A549 (cell line): ENCODE data around the gene JOSD2. TPM values are rescaled to one million over a fixed set of nuclear protein-coding genes. Genes with fewer than 3 reads are reported as not detected.

ENCODE experiments used
- ATAC-seq, 2 experiments: fragments of 200-7000 bp in 1 of 2; fragments of >200 bp in 1 of 2; cut with Nextera tagmentation in 1 of 2; cut with Tn5 transposase in 1 of 2; 3 replicates each; pipeline versions ENCODE4 v1.8.0 to v1.9.1; 2018 to 2020; ENCODE audit warnings: mild to moderate bottlenecking in 1 of 2, moderate library complexity in 1 of 2
- CTCF ChIA-PET: fragments of 300-600 bp; sonication (Branson Sonifier 250); formaldehyde crosslinking; extraction: SDS; loops from one replicate; lab custom pipeline; 2021; ENCODE audit warnings: antibody characterized with exemption, inconsistent platforms; lab: Yijun Ruan, JAX
- POLR2A ChIA-PET: fragments of 350-600 bp; formaldehyde crosslinking; extraction: SDS; loops from one replicate; lab custom pipeline; 2021; ENCODE audit warnings: antibody characterized with exemption, inconsistent platforms; lab: Yijun Ruan, JAX
- DNase-seq, 2 experiments: peaks; one replicate each; pipeline versions ENCODE4 v3.0.0 to v3.0.0-alpha.2; 2011 to 2016; ENCODE audit warnings: low read depth in 1 of 2, low spot score in 1 of 2
- FAIRE-seq: peaks from 2 replicates; lab custom pipeline; 2011; peaks lifted over from hg19 to GRCh38; lab: Jason Lieb, UNC
- H3K27ac ChIP-seq, 2 experiments: fragments of >200 bp; sonication (Bioruptor Twin); formaldehyde crosslinking; 3 replicates each; pipeline ENCODE4 v1.5.1; 2016 to 2017
- H3K4me1 ChIP-seq: fragments of >200 bp; sonication (Bioruptor Twin); formaldehyde crosslinking; 3 replicates; pipeline ENCODE4 v1.6.1; 2016
- H3K4me2 ChIP-seq: fragments of >200 bp; sonication (Bioruptor Twin); formaldehyde crosslinking; 3 replicates; pipeline ENCODE4 v1.6.1; 2016
- H3K4me3 ChIP-seq: fragments of >200 bp; sonication (Bioruptor Twin); formaldehyde crosslinking; 3 replicates; pipeline ENCODE4 v1.5.1; 2016
- H3K9me3 ChIP-seq: fragments of >200 bp; sonication (Bioruptor Twin); formaldehyde crosslinking; 3 replicates; pipeline ENCODE4 v1.6.1; 2016
- BHLHE40 ChIP-seq: IDR thresholded peaks from 2 replicates; pipeline ENCODE4 v1.6.1; 2012; ENCODE audit warnings: low read depth, low read length, inconsistent platforms
- CHD4 ChIP-seq: fragments of 200-600 bp; sonication (generic); IDR thresholded peaks from 2 replicates; pipeline ENCODE4 v1.6.1; 2016; ENCODE audit warnings: antibody characterized with exemption, mild to moderate bottlenecking, borderline replicate concordance
- EP300 ChIP-seq, 2 experiments: fragments of >200 bp; sonication (Bioruptor Twin); formaldehyde crosslinking; IDR thresholded peaks; 2 replicates in 1 of 2; 3 replicates in 1 of 2; pipeline ENCODE4 v1.6.1; 2016 to 2017
- FOSL2 ChIP-seq, 2 experiments: fragments of 450-650 bp in 1 of 2; fragments of >200 bp in 1 of 2; sonication (Bioruptor Twin) in 1 of 2; formaldehyde crosslinking; IDR thresholded peaks; 2 replicates each; pipeline versions ENCODE4 v1.5.0 to v1.6.1; 2016 to 2020; ENCODE audit warnings: mild to moderate bottlenecking in 1 of 2, moderate library complexity in 1 of 2
- HDAC2 ChIP-seq: fragments of 200-600 bp; sonication (generic); IDR thresholded peaks from 2 replicates; pipeline ENCODE4 v1.6.1; 2016
- HEYL ChIP-seq: fragments of 250-450 bp; sonication (Bioruptor Pico); IDR thresholded peaks from 2 replicates; pipeline ENCODE4 v1.8.0; 2021; ENCODE audit warnings: mild to moderate bottlenecking, moderate library complexity
- HOXA7 ChIP-seq: fragments of 250-450 bp; sonication (Bioruptor Pico); IDR thresholded peaks from 2 replicates; pipeline ENCODE4 v1.5.0; 2020; ENCODE audit warnings: mild to moderate bottlenecking, moderate library complexity
- JUN ChIP-seq, 2 experiments: fragments of >200 bp; sonication (Bioruptor Twin); formaldehyde crosslinking; IDR thresholded peaks; 2 replicates in 1 of 2; 3 replicates in 1 of 2; pipeline ENCODE4 v1.6.1; 2016 to 2017
- JUNB ChIP-seq: fragments of >200 bp; sonication (Bioruptor Twin); formaldehyde crosslinking; IDR thresholded peaks from 2 replicates; pipeline ENCODE4 v1.6.1; 2016
- KDM1A ChIP-seq: fragments of 200-600 bp; sonication (generic); IDR thresholded peaks from 2 replicates; pipeline ENCODE4 v1.6.1; 2016; ENCODE audit warnings: low read depth, mild to moderate bottlenecking
- KDM5A ChIP-seq: fragments of 200-600 bp; sonication (generic); IDR thresholded peaks from 2 replicates; pipeline ENCODE4 v1.6.1; 2016; ENCODE audit warnings: antibody characterized with exemption, mild to moderate bottlenecking
- MAFK ChIP-seq: fragments of 450-650 bp; IDR thresholded peaks from 2 replicates; pipeline ENCODE4 v1.6.1; 2014; ENCODE audit not compliant: partially characterized antibody
- MAZ ChIP-seq: fragments of 150-350 bp; IDR thresholded peaks from 2 replicates; pipeline ENCODE4 v1.6.1; 2014; ENCODE audit warnings: antibody characterized with exemption, low read depth, low read length, borderline replicate concordance
- NPAS2 ChIP-seq: fragments of 250-450 bp; sonication (Bioruptor Pico); IDR thresholded peaks from 2 replicates; pipeline ENCODE4 v1.8.0; 2022; ENCODE audit warnings: mild to moderate bottlenecking, moderate library complexity, borderline replicate concordance
- NR3C1 ChIP-seq: fragments of >200 bp; sonication (Bioruptor Twin); formaldehyde crosslinking; IDR thresholded peaks from 3 replicates; pipeline ENCODE4 v1.6.1; 2017
- POLR2AphosphoS2 ChIP-seq: conservative IDR thresholded peaks from 2 replicates; pipeline ENCODE4 v1.6.1; 2012; ENCODE audit warnings: low read length, improper control_type of control experiment, inconsistent platforms
- RAD21 ChIP-seq, 2 experiments: fragments of >200 bp in 1 of 2; sonication (Bioruptor Twin) in 1 of 2; formaldehyde crosslinking in 1 of 2; IDR thresholded peaks in 1 of 2; conservative IDR thresholded peaks in 1 of 2; 2 replicates in 1 of 2; 3 replicates in 1 of 2; pipeline ENCODE4 v1.6.1; 2012 to 2018; ENCODE audit warnings: inconsistent platforms in 1 of 2
- RCOR1 ChIP-seq: fragments of 150-350 bp; IDR thresholded peaks from 2 replicates; pipeline ENCODE4 v1.6.1; 2014; ENCODE audit warnings: antibody characterized with exemption, low read length, low read depth
- RFX5 ChIP-seq: fragments of 450-650 bp; IDR thresholded peaks from 2 replicates; pipeline ENCODE4 v1.7.1; 2014; ENCODE audit warnings: antibody characterized with exemption, mild to moderate bottlenecking, moderate library complexity
- SMC3 ChIP-seq: fragments of >200 bp; sonication (Bioruptor Twin); formaldehyde crosslinking; IDR thresholded peaks from 3 replicates; pipeline ENCODE4 v1.6.1; 2018; ENCODE audit warnings: inconsistent platforms
- SREBF2 ChIP-seq: fragments of 450-650 bp; IDR thresholded peaks from 2 replicates; pipeline ENCODE4 v1.6.1; 2014; ENCODE audit warnings: mild to moderate bottlenecking, moderate library complexity
- TFCP2L1 ChIP-seq: fragments of 250-450 bp; sonication (Bioruptor Pico); IDR thresholded peaks from 2 replicates; pipeline ENCODE4 v1.5.0; 2021; ENCODE audit warnings: mild to moderate bottlenecking
- ZFP36 ChIP-seq: fragments of 450-650 bp; IDR thresholded peaks from 2 replicates; pipeline ENCODE4 v1.6.1; 2014; ENCODE audit warnings: borderline replicate concordance; ENCODE audit not compliant: partially characterized antibody
- ZSCAN20 ChIP-seq: fragments of 250-450 bp; sonication (Bioruptor Pico); IDR thresholded peaks from 2 replicates; pipeline ENCODE4 v1.8.0; 2022; ENCODE audit warnings: mild to moderate bottlenecking, moderate library complexity
- WGBS: methylation state at CpG from one replicate; pipeline ENCODE4 v1.1.6; 2017; ENCODE audit errors: missing lambda C conversion rate; 5-methylcytosine and 5-hydroxymethylcytosine counted together
- polyA plus RNA-seq, 4 experiments: library from polyadenylated mRNA; depleted of rRNA in 3 of 4; stranded (reverse); fragments of >200 nt; fragmentation: RNase III in 1 of 4; extraction: RNeasy Plus Mini Kit Qiagen cat#74134 plus additional on column Dnase treatment in 1 of 4; gene quantifications; 2 replicates in 3 of 4; 3 replicates in 1 of 4; pipeline ENCODE4 v1.2.3, GENCODE V29; 2011 to 2017
- TF ChIP-seq, protein P1 (sequence below): fragments of 250-450 bp; sonication (Bioruptor Pico); IDR thresholded peaks from 2 replicates; pipeline ENCODE4 v1.5.0; 2020; ENCODE audit warnings: low read depth, mild to moderate bottlenecking, moderate library complexity
- TF ChIP-seq, protein P2 (sequence below): fragments of 150-350 bp; IDR thresholded peaks from 2 replicates; pipeline ENCODE4 v1.6.1; 2014; ENCODE audit warnings: low read depth, mild to moderate bottlenecking, low read length
- TF ChIP-seq, protein P3 (sequence below): IDR thresholded peaks from 2 replicates; pipeline ENCODE4 v1.6.1; 2012; ENCODE audit warnings: low read depth, borderline replicate concordance
- TF ChIP-seq, protein P4 (sequence below): fragments of 250-450 bp; sonication (Bioruptor Pico); IDR thresholded peaks from 2 replicates; pipeline ENCODE4 v1.5.0; 2021; ENCODE audit warnings: mild to moderate bottlenecking, moderate library complexity, borderline replicate concordance
- TF ChIP-seq, protein P5 (sequence below): IDR thresholded peaks from 2 replicates; pipeline ENCODE4 v1.6.1; 2012

Gene JOSD2
- polyA plus RNA-seq, 2 of the 4 experiments (the other 2 are of a cell fraction) = 24.2 to 61.7 TPM

DNA sequence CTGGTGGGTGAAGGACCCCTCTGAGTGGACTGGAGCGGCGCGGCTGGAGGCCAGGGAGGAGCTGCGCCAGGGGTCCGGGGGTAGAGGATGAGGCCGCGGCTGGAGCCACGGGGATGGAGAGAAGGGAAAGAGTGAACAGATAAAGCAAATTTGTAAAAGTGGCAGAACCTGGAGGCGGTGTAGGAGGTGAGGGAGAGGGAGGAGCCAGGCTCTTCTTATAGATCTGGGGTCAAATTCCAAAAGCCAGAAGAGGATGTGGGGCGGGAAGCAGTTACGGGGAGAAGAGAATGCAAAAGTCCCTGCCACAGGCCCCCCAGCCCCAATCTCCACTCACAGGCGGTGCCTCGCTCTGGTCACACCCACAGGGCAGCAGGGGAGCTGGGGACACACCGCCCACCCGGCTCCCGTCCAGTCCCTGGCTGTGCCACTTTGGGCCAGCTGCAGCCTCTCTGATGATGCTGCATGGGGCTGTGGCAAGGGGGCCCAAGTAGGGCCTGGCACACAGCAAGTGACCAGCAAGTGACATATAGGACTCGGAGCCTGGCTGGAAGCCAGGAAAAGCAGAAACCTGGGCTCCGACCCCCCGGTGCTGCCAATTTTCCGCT lies 46.1 kb upstream of the JOSD2 start:
- CTCF ChIA-PET = interaction anchor here (0.6 to 11.8 kb wide), 51 partner anchors 7 to 409 kb away, joined by 3 to 355 read pairs (median 7); partner anchors contain the start of gene JOSD2
- peak; percentile 16 to 17; a peak in 5 of 6 replicates for ATAC-seq
- H3K4me3 ChIP-seq = peak overlapping the region; percentile 64
- H3K27ac ChIP-seq = peak overlapping the region; percentile 80 to 89
- no peaks in the 10 kb centered on the region for H3K9me3 ChIP-seq
- peaks cover 12% of the 10 kb centered on the region for H3K4me1 ChIP-seq
- POLR2A ChIA-PET = interaction anchor here (0.6 to 0.9 kb wide), 3 partner anchors 19 to 101 kb away, joined by 3 to 5 read pairs (median 3); partner anchors contain the start of gene JOSD2
- no peak for FAIRE-seq
- TF ChIP-seq, protein P1, sequence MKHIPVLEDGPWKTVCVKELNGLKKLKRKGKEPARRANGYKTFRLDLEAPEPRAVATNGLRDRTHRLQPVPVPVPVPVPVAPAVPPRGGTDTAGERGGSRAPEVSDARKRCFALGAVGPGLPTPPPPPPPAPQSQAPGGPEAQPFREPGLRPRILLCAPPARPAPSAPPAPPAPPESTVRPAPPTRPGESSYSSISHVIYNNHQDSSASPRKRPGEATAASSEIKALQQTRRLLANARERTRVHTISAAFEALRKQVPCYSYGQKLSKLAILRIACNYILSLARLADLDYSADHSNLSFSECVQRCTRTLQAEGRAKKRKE (CRISPR knock-in tag) = no peak
- TF ChIP-seq MAFK (no peak), EP300 (IDR thresholded peaks at IDR 0.05) (no peak), ZFP36 (no peak)
- TF ChIP-seq, protein P2, sequence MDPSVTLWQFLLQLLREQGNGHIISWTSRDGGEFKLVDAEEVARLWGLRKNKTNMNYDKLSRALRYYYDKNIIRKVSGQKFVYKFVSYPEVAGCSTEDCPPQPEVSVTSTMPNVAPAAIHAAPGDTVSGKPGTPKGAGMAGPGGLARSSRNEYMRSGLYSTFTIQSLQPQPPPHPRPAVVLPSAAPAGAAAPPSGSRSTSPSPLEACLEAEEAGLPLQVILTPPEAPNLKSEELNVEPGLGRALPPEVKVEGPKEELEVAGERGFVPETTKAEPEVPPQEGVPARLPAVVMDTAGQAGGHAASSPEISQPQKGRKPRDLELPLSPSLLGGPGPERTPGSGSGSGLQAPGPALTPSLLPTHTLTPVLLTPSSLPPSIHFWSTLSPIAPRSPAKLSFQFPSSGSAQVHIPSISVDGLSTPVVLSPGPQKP = no peak
- TF ChIP-seq, protein P3, sequence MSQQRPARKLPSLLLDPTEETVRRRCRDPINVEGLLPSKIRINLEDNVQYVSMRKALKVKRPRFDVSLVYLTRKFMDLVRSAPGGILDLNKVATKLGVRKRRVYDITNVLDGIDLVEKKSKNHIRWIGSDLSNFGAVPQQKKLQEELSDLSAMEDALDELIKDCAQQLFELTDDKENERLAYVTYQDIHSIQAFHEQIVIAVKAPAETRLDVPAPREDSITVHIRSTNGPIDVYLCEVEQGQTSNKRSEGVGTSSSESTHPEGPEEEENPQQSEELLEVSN = no peak
- no peak for DNase-seq
- 21% methylated on average over 20 of the region's 20 CpGs for WGBS
- H3K4me2 ChIP-seq = peak overlapping the region; percentile 91

DNA sequence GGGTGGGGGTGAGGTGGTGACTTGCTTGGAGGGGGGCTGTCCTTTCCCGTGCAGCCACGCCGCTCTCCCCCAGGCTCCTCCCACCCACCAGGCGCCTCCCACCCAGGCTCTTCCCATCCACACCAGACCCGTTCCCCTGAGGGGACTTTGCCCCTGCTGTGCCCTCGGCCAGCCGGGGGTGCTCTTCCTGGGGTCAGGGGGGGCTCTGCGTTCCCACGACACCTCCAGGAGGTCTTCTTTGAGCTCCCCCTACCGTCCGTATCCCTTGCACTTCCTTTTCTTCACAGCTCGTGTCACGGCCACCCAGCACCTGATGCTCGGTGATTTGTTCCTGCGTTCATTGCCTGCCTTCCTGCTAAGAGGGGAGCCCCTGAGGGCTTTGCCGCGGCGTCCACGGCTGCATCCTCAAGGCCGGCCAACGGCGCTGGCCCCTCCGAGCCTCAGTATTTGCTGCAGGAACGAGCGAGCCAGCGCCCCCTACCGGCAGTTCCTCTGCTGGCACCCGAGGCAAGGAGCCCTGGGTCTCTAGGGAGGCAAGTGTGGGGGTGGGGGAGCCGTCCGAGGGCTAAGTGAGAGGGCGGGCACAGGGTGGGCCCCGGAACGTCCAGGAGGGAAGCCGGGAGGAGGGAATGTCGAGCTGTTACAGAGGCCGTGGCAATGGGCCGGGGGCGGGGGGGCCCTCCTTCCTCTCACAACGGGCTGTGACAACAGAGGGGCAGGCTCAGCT lies 45.5 kb upstream of the JOSD2 start:
- ATAC-seq (peak; percentile 78 to 92), FAIRE-seq (no peak)
- TF ChIP-seq TFCP2L1 (CRISPR knock-in tag) (no peak), JUNB (no peak), MAZ (no peak), KDM1A (no peak), SREBF2 (no peak), RFX5 (peak; percentile 53; the same call in 1 of the 2 replicates), NPAS2 (no peak), HDAC2 (no peak), RCOR1 (no peak), CHD4 (peak; percentile 31; the same call in 1 of the 2 replicates), SMC3 (peak; percentile 70), BHLHE40 (no peak), ZSCAN20 (CRISPR knock-in tag) (no peak), FOSL2 (IDR thresholded peaks at IDR 0.05) (no peak), FOSL2 (CRISPR knock-in tag; IDR thresholded peaks at IDR 0.05) (no peak), NR3C1 (no peak), HOXA7 (CRISPR knock-in tag) (no peak), HEYL (no peak), RAD21 (conservative IDR thresholded peaks at IDR 0.05 in 1 of 2, IDR thresholded peaks at IDR 0.05 in 1 of 2) (peak; percentile 44 to 61), KDM5A (no peak; the same call in 1 of the 2 replicates), POLR2AphosphoS2 (no peak), JUN (IDR thresholded peaks at IDR 0.05) (peak in 1 of 2 experiments; percentile 47; a peak in 3 of 5 replicates)
- TF ChIP-seq, protein P4, sequence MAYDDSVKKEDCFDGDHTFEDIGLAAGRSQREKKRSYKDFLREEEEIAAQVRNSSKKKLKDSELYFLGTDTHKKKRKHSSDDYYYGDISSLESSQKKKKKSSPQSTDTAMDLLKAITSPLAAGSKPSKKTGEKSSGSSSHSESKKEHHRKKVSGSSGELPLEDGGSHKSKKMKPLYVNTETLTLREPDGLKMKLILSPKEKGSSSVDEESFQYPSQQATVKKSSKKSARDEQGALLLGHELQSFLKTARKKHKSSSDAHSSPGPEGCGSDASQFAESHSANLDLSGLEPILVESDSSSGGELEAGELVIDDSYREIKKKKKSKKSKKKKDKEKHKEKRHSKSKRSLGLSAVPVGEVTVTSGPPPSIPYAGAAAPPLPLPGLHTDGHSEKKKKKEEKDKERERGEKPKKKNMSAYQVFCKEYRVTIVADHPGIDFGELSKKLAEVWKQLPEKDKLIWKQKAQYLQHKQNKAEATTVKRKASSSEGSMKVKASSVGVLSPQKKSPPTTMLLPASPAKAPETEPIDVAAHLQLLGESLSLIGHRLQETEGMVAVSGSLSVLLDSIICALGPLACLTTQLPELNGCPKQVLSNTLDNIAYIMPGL (CRISPR knock-in tag) = no peak; the same call in 1 of the 2 replicates
- TF ChIP-seq, protein P2 = no peak
- TF ChIP-seq, protein P5, sequence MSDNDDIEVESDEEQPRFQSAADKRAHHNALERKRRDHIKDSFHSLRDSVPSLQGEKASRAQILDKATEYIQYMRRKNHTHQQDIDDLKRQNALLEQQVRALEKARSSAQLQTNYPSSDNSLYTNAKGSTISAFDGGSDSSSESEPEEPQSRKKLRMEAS = peak; percentile 72

More for the DNA sequence above, 45.5 kb upstream of the JOSD2 start:
- CTCF ChIA-PET = interaction anchor here (0.6 to 11.8 kb wide), 67 partner anchors 8 to 409 kb away, joined by 3 to 355 read pairs (median 5); partner anchors contain the start of gene JOSD2
- DNase-seq = peak; percentile 88 to 98
- 0% methylated on average over 18 of the region's 39 CpGs for WGBS
- peak overlapping the region; percentile 80 to 89 for H3K27ac ChIP-seq
- peaks cover 14% of the 10 kb centered on the region for H3K4me1 ChIP-seq
- no peaks in the 10 kb centered on the region for H3K9me3 ChIP-seq
- POLR2A ChIA-PET = interaction anchor here (0.6 to 1.0 kb wide), 5 partner anchors 18 to 199 kb away, joined by 3 to 5 read pairs (median 3); partner anchors contain the start of gene JOSD2
- H3K4me3 ChIP-seq = peak overlapping the region; percentile 64
- H3K4me2 ChIP-seq = peak overlapping the region; percentile 91
